NCI-H460 (cell line): ENCODE measurements around the gene CTBS. TPM values are rescaled to one million over a fixed set of nuclear protein-coding genes. Genes with fewer than 3 reads are reported as not detected.

ENCODE experiments used
- DNase-seq: peaks from one replicate; pipeline ENCODE4 v3.0.0-alpha.2; 2016; ENCODE audit warnings: low read depth; ENCODE audit errors: extremely low read depth
- total RNA-seq: library from RNA; depleted of rRNA; stranded (reverse); fragments of >200 nt; shearing (Covaris generic); gene quantifications from 2 replicates; pipeline ENCODE4 v1.2.3, GENCODE V29; 2014

CTBS gene
- total RNA-seq, 1 experiment from 2014 or later = 29.7 TPM

DNA sequence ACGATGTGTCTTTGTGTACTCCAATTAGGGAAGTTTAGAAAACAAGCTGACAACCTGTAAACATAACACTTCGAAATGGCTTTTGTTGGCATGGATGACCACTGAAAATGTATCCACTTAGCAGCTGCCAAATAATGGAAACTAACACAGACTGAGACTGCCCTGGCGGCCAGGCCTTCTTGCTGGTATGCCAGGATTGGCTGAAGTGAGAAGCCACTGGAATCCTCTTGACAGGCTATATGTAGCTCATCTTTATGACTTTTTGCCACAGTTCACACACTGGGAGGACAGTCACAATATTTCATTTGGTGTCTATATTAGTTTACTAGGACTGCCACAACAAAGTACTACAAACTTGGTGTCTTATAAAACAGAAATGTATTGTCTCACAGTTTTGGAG is 12.9 kb upstream of the CTBS start:
- DNase-seq = no peak

GRCh38 chr1:84585803-84586202 is 11.6 kb upstream of the CTBS start:
- DNase-seq = no peak

- DNase-seq = no peak
Measured at GRCh38 chr1:84584126-84584525, 9.9 kb upstream of the CTBS start.

GRCh38 chr1:84583648-84584047 is 9.4 kb upstream of the CTBS start:
- no peak for DNase-seq

DNA sequence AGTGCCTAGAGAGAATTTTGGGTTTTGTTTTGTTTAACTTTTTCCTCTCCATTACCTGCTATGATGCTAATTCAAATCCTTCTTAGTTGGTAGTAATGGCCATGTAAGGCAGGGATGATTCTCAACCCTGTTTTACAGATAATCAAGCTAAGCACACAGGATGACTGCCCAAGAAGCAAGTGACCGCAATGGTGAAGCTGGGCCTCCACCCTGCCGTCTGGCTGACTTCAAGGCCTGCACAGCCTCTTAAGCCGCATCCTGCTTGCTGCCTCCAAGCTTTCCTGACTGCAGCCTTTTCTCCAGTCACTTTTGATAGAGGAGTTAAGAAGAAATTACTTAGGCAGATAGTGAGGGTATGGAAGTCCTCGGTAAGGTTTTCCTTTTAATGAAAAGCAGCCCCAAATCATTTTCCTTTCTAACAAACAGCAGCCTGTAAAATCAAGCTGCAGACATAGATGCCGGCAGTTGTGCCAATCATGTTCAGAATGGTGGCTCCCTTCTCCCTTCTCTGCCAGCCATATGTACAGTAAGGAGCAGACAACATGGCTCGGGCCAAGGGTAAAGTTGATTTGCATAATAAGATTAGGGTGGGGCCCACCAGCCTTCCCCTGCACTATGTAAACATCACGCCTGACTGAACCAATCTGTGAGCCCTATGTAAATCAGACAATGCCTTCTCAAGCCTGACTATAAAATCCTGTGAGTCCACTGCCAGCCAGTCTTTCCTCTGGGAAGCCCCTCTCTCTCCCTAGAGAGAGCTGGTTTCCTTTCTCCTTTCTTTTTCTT is 8.8 kb upstream of the CTBS start:
- no peak for DNase-seq

DNA sequence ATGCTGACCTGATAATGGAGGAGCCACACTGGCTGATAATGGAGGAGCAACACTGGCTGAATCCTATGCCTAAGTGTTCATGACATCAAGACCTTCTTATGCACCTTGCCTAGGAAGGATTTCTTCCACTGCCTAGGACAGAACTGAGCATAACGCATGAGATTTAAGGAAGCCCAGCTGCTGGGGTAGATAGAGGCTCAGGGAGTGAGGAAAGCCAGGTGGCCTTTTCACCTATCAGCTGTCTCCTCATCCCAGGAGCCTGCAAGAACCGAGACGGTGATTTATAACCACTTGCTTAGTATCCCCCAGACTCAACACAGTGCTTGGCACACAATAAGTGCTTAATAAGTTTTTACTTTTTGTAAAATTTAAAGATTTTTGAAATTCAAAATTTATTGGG is 7.4 kb upstream of the CTBS start:
- no peak for DNase-seq

DNA sequence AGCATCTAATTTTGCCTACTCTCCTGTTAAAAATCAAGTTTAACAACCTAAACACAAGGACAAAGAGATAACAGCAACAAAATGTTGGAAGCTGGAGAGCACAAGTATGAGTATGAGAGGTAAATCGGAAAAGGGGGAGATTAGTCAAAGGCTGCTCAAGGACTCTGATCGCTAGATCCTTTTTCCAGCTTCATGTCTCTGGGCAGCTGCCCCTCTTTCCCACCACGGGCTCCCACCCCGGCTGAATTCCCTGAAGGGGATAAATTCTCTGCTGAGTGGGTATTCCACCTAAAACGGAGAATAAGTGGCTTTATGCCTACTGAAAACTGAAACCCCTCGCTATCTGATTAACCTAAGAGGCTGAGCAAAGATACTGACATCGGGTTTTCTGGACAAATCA is 696 bp upstream of the CTBS start:
- DNase-seq = no peak

GRCh38 chr1:84573481-84573966 is 716 bp downstream of the CTBS start:
- no peak for DNase-seq

GRCh38 chr1:84571150-84571535 is 3.1 kb downstream of the CTBS start:
- DNase-seq = no peak

DNA sequence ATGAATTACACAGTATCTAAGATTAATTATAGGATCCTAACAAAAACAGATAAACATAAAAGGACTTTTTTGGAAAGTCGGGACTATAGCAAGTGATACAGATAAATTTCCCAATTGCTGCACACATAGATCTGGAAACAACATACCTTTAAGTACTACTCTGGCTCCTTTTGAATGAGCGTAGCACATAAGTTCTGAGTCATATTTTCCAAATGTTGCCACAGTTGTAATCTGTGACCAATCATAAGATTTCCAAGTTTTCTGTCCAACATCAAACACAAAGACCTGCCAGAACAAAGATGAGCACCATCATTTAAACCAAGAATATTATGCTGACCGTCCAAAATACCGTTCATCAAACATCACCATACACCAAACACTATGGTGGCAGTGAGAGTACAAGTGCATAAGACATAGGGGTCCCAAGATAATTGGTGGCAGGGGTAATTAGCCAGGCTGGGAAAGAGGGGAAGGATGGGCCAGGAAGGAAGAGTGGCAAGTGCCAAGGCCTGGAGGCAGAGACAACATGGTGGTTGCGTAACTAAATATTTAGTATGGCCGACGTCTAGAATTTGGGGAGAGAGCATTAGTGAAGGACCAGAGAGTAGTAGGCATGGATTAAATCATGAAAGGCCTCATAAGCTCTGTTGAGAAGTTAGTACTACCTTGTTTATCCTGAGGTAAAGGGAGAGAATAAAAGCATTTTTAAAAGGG is 3.6 kb downstream of the CTBS start:
- DNase-seq = no peak

- no peak for DNase-seq
Measured at GRCh38 chr1:84569216-84569615, 5.0 kb downstream of the CTBS start.

DNA sequence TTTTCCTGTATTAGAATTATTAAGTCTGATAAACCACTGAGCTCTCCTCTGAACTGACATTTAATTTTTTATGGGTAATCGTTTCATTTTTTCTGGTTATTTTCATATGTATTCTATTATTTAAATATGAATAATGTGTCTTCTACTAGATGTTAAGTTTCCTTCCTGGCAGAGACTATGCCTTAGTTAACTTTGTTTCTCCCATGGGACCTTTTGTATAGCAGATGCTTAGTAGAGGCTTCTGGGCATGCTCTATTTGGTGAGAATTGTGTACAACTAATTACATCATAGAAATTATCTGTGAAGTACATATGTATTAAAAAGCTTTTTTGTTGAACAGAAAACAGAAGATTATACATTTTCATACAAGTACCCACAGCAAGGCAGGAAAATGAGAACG is 23.4 kb downstream of the CTBS start:
- DNase-seq = no peak

DNA sequence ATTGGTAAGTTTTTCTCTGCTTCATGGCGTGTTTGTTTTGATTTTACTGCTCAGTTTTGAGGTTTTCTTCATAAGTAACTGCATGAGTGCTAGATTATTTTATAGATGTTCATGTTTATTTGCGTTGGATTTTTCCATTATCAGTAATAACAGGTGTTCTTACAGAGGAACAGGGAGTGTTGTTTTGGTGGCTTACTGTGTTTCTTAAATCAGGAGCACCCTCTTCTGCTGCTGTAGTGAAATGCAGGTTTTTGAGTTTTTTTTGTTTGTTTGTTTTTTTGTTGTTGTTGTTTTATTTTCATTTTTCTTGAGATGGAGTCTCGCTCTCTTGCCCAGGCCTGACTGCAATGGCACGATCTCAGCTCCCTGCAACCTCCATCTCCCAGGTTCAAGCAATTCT is 32.6 kb downstream of the CTBS start:
- DNase-seq = peak; percentile 3

- DNase-seq = no peak
Measured at GRCh38 chr1:84540759-84541158, 33.5 kb downstream of the CTBS start.

- no peak for DNase-seq
Measured at GRCh38 chr1:84539972-84540371, 34.3 kb downstream of the CTBS start.

- DNase-seq = no peak
Measured at GRCh38 chr1:84538599-84538998, 35.6 kb downstream of the CTBS start.

DNA sequence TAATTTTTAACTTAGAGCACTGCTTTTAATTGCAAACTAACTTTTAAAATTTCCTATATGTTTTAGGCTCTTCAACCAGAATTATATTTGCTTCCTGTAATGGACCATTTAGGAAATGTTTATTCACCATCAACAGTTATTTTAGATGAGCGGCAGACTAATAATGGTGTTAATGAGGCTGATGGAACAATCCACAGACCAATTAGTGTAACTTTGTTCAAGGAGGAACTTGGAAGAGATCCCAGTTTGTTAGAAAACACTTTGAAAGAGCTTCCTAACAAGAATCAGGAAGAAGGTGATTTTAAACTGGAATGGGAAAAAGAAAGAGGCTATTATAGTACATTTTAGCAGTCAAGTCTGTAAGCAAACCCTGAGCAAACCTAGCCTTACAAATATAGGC is 48.5 kb downstream of the CTBS start:
- no peak for DNase-seq

DNA sequence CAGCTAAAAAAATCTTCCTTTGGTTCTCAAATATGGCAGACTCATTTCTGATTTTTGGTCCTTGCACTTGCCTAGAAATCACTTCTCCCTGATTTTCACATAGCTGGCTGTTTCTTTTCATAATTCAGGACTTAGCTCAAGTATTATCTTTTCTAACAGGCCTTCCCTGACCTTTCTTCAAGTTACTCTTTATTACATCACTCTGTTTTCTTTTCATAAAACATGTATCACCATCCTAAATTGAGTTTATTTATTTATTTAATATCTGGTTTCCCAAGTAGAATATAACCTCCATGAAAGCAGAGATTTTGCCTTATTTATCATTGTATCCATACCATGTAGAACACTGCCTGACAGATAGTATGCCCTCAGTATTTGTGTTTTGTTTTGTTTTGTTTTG is 49.6 kb downstream of the CTBS start:
- no peak for DNase-seq

GRCh38 chr1:84510668-84511067 is 63.6 kb downstream of the CTBS start:
- no peak for DNase-seq

GRCh38 chr1:84510165-84510564 is 64.1 kb downstream of the CTBS start:
- no peak for DNase-seq

GRCh38 chr1:84509029-84509428 is 65.2 kb downstream of the CTBS start:
- DNase-seq = no peak

- no peak for DNase-seq
Measured at GRCh38 chr1:84508510-84508909, 65.7 kb downstream of the CTBS start.
